LNCAP (cell line): Measurements from ENCODE around the gene REXO1.

Source experiments
- TF ChIP-seq, protein P1 (sequence below): fragments of 450-650 bp; IDR thresholded peaks from 2 replicates; pipeline ENCODE4 v1.5.1; 2017; ENCODE audit warnings: mild to moderate bottlenecking

Gene REXO1

DNA sequence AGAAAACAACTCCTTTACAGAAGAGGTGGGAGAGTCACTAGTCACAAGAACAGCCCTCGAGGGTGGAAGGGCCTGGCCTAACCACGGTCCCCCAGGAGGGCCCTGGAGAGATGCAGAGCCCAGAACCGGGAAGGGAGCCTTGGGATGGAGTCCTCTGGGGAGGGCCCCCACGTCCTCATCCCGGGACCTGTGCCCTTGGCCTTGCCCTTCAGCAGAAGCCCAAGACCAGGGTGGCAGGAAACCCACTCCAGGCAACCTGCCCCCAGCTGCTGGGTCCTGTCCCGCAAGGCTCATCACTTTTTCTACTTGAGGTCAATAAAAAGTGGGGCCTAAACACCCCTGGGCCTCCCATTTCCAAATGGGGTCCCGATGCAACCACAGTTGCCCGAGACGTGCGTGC, 33.9 kb downstream of the REXO1 start:
- TF ChIP-seq, protein P1, sequence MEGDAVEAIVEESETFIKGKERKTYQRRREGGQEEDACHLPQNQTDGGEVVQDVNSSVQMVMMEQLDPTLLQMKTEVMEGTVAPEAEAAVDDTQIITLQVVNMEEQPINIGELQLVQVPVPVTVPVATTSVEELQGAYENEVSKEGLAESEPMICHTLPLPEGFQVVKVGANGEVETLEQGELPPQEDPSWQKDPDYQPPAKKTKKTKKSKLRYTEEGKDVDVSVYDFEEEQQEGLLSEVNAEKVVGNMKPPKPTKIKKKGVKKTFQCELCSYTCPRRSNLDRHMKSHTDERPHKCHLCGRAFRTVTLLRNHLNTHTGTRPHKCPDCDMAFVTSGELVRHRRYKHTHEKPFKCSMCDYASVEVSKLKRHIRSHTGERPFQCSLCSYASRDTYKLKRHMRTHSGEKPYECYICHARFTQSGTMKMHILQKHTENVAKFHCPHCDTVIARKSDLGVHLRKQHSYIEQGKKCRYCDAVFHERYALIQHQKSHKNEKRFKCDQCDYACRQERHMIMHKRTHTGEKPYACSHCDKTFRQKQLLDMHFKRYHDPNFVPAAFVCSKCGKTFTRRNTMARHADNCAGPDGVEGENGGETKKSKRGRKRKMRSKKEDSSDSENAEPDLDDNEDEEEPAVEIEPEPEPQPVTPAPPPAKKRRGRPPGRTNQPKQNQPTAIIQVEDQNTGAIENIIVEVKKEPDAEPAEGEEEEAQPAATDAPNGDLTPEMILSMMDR = no peak

DNA sequence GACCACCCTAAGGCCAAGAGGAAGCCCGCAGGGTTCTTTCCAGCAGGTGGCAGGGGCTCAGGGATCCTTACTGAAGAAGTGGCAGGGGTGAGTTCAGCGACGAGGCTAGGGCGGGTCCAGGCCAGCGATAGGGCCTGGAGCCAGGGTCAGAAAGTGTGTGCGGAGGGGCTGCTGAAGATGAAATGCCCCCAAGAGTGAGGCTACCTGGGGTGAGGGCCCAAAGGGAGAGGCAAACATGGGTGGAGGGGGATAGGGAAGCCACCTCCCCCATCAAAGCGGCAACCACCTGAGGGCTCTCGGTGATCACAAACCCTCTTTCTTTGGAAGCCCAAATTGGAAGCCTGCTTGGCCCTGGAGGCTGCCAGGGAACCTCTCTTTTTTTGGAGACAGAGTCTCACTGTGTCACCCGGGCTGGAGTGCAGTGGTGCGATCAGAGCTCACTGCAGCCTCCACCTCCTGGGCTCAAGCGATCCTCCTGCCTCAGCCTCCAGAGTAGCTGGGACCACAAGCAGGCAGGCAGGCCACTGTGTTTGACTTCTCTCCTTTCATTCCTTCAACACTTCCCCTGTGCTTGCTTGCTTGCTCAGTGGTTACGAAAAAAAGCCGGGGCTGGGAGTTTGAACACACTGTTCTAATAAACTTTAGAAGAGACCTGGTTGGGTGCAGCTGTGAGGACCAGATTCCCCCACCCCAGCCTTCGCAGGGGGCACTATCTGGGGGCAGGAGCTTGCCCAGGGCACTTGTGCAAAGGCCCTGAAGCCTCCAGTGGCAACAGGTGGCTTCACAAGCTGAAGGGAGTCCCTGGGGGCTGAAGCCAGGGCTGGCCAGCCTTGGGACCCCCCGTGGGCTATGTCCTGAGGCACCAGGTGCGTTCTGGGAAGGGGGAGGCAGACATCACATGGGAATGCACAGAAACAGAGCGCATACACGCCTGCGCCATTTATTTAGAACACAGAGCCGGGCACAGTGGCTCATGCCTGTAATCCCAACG, 34.8 kb downstream of the REXO1 start:
- TF ChIP-seq, protein P1 = peak; percentile 34; the same call in 1 of the 2 replicates

DNA sequence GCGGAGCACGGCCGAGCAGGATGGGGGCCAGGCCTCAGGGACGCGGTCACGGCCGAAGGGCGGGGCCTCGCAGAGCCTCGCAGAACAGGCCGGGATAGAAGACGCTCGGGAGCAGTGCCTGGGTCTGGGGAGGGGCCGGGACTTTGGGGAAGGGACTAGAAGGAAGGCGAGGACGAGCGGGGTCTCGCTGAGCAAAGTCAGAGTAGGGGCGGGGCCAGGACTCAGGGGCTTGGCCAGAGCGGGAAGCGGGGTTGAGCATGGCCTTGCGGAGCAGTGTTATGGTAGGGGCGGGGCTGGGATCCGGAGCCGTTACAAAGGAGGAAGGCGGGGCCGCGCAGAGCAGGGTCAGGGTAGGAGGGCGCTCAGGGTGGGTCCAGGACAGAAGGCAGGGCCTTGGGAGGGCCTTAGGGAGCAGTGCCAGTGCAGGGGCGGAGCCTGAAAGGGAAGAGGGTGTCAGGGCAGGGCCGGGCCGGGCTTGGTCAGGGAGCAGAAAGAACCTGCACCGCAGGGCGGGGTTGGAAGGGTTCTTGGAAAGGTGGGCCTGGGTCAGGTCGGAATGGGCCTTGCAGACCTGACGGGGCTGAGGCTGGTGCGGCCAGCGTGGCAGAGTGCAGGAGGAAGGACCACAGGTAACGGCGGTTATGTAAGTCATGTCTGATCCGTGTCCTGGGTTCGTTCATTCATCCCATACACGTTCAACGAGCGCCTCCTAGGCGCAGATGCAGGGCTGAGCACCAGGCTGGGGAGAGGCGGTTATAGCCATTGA, 35.7 kb downstream of the REXO1 start:
- TF ChIP-seq, protein P1 = peak; percentile 83

DNA sequence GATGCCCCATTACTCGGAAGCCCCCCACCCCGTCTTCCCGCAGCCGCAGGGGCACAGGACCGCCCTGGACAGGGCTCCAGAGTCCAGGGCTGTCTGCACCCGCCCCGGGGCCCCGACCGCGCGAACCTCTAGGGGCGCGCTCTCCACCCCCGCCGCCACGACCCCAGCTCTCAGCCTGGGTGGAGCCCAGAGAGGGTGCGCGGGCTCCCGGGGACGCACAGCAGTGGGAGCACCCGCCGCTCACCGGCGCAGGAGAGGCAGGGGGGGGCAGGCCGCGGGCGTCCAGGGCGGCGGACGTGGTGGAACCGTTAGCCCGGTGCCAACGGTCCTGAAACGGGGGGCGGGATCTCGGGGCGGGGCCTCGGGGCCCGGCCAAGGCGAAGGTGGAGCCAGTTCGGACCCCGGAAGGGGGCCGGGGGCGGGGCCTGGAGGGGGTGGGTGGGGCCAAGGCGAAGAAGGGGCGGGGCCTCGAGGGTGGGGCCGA, 36.3 kb downstream of the REXO1 start, which contains the start of gene ATP8B3:
TSS of gene ATP8B3 (minus strand) at position 335 of the 484 bp plus-strand sequence. CDS start 540 bp downstream, outside the sequence.
- TF ChIP-seq, protein P1 = no peak

DNA sequence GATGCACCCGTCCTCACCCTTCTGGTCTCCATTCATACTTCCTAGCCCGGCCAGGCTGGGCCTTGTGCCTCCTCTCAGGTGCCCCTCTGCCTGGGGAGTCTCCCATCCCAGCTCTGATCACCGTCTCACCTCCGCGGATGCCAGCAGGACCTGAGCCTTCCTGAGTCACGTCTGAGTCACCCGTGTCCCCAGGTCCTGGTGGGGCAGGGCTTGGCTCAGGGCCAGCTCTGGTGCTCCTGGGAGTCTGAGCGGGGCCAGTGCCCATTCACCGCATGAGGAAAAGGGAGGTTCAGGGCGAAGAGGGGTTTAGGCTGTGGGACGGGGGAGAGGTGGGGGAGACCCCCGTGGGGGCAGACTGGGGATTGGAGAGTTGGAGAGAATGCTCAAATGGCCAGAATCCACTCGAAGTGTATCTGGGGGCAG, 36.8 kb downstream of the REXO1 start:
- TF ChIP-seq, protein P1 = no peak

DNA sequence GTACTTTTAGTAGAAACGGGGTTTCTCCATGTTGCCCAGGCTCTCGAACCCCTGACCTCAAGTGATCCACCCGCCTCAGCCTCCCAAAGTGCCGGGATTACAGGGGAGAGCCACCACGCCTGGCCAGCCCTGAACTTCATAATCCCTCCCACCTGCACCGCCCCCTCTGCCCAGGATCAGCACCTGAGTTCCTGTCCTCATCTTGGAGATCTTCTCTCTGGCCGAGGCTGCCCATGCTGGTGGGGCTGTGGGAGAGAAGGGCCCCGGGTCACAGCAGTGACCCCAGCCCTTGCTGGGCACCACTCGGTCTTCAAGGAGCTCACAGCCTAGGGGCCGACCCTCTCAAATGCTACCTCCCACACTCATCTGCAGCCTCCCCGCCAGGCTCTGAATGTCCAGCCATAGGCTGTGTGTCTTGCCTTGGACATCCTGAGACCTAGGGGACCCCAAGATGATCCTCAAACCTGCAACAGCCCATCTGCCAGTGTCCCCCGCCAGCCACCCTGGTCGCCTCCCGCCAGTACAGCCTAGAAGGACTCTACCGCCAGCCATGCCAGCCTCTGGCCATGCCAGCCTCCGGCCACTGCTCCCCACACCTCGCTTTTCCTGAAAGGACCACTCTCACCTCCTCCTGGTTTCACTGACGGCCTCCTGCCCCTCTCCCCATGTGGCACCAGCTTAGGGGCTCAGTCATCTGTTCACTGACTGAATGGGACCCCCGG, 37.7 kb downstream of the REXO1 start:
- TF ChIP-seq, protein P1 = no peak

DNA sequence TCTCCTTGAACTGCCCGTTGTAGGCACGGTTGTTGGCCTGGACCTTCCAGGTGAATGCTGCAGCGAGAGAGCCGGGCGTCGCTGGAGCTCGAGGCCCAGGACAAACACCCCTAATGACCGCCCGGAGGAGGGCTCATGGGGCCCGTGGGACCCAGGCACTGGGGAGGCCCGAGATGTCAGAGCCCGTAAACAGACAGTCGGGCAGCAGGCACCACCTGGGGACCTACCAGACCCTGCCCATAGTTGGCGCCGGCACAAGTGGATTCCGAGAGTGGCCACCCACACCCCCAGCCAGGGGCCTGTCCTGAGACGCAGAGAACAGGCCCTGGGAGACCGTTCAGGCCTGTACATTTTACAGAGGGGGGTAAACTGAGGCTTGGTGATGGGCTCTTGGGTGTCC, 38.6 kb downstream of the REXO1 start:
- TF ChIP-seq, protein P1 = no peak
